Muscle layer of duodenum (tissue), 2 donors: ENCODE results near the gene PAGE5.

ENCODE experiments used
- H3K27ac ChIP-seq: one replicate; pipeline ENCODE4 v1.7.0; 2013; ENCODE audit warnings: mild to moderate bottlenecking, low read length
- H3K27me3 ChIP-seq: one replicate; pipeline ENCODE4 v1.7.0; 2013; ENCODE audit warnings: low read depth, mild to moderate bottlenecking, control low read depth, low read length
- H3K36me3 ChIP-seq, 2 donors: one replicate each; pipeline ENCODE4 v1.7.0; 2013; ENCODE audit warnings: low read length in 2 of 2, control low read depth in 1 of 2, mild to moderate bottlenecking in 1 of 2; ENCODE audit not compliant: insufficient read depth in 2 of 2, control insufficient read depth in 1 of 2
- H3K4me1 ChIP-seq, 2 donors: one replicate each; pipeline ENCODE4 v1.7.0; 2013; ENCODE audit warnings: low read length in 2 of 2, mild to moderate bottlenecking in 2 of 2, control low read depth in 1 of 2, moderate library complexity in 1 of 2; ENCODE audit not compliant: insufficient read depth in 2 of 2, control insufficient read depth in 1 of 2
- H3K4me3 ChIP-seq, 2 donors: one replicate each; pipeline ENCODE4 v1.7.0; 2013; ENCODE audit warnings: low read length in 2 of 2, low read depth in 1 of 2, mild to moderate bottlenecking in 1 of 2
- H3K9me3 ChIP-seq, 2 donors: one replicate each; pipeline ENCODE4 v1.7.0; 2013; ENCODE audit warnings: low read length in 2 of 2, control low read depth in 1 of 2, mild to moderate bottlenecking in 1 of 2; ENCODE audit not compliant: control insufficient read depth in 1 of 2
- donor health status: healthy.

PAGE5 gene, protein sequence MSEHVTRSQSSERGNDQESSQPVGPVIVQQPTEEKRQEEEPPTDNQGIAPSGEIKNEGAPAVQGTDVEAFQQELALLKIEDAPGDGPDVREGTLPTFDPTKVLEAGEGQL

DNA sequence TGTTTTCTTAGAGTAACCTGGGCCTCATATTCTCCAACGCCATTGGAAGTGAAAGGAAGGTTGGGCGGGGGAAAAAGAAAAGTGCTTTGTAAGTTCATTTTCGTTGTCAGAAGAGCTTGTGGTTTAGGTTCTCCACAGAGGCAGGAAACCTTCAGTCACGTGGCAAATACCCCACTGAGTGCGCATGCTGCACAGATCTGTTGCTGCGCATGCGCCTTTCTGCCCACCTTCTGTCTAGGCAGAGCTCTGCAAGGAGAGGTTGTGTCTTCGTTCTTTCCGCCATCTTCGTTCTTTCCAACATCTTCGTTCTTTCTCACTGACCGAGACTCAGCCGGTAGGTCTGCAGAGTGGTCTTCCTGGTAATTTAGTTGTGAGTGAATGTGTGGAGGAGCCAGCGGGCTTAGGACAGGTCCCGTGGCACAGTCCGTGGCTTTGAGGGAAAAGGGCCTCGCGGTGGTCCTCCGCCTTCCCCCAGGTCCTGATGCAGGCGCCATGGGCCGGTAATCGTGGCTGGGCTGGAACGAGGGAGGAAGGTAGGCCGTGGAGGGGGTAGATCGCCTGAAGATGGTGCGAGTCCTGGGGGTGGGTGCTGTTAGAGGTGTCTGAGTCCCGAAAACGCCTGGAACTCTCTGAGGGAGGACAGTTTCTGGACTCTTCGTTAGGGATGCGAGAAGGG, at the start of gene PAGE5:
PAGE5 (plus strand) TSS at position 228 of the 676 bp plus-strand sequence. CDS start 1,037 bp downstream, outside the sequence.
- H3K4me1 ChIP-seq, result no peaks in the 10 kb centered on the region
- no peaks in the 10 kb centered on the region for H3K36me3 ChIP-seq
- H3K4me3 ChIP-seq, result no peak within 1 kb of the TSS
- no peaks in the 10 kb centered on the region for H3K27me3 ChIP-seq
- no peaks in the 10 kb centered on the region for H3K9me3 ChIP-seq
- H3K27ac ChIP-seq, result no peak within 1 kb of the TSS

DNA sequence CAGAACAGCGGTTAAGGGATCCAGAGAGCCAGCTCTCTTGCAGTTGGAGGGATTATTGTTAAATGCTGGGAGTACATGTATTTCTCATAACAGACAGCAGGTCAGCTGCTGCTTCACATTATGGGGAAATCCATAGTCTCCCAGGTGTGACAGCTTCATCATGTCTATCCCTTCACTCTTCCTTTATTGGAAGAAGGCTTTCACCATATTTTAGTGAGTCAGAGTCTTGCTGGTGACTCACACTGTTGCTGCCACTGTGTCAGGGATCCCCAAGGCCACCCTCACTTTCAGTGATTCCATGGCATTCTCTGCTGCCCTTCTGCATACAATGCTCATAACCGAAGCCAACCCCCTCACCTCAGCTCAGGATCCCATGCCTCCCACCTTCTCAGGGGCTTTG, 32.9 kb upstream of the PAGE5 start:
- H3K4me3 ChIP-seq, result no peak overlapping the region
- no peaks in the 10 kb centered on the region for H3K36me3 ChIP-seq
- no peaks in the 10 kb centered on the region for H3K27me3 ChIP-seq
- no peak overlapping the region for H3K27ac ChIP-seq
- H3K9me3 ChIP-seq, result no peaks in the 10 kb centered on the region
- H3K4me1 ChIP-seq, result no peaks in the 10 kb centered on the region

- no peaks in the 10 kb centered on the region for H3K4me1 ChIP-seq
- no peak overlapping the region for H3K4me3 ChIP-seq
- H3K9me3 ChIP-seq, result no peaks in the 10 kb centered on the region
- no peak overlapping the region for H3K27ac ChIP-seq
- H3K27me3 ChIP-seq, result no peaks in the 10 kb centered on the region
- H3K36me3 ChIP-seq, result no peaks in the 10 kb centered on the region
Measured at GRCh38 chrX:55196688-55197087, 23.5 kb upstream of the PAGE5 start.

- no peaks in the 10 kb centered on the region for H3K36me3 ChIP-seq
- H3K9me3 ChIP-seq, result no peaks in the 10 kb centered on the region
- no peak overlapping the region for H3K27ac ChIP-seq
- no peaks in the 10 kb centered on the region for H3K27me3 ChIP-seq
- H3K4me3 ChIP-seq, result no peak overlapping the region
- no peaks in the 10 kb centered on the region for H3K4me1 ChIP-seq
Measured at GRCh38 chrX:55201930-55202579, 18.1 kb upstream of the PAGE5 start.

GRCh38 chrX:55206162-55206941, 13.8 kb upstream of the PAGE5 start:
- Histone ChIP-seq H3K27me3 (no peaks in the 10 kb centered on the region), H3K9me3 (no peaks in the 10 kb centered on the region), H3K36me3 (no peaks in the 10 kb centered on the region), H3K4me1 (no peaks in the 10 kb centered on the region), H3K27ac (no peak overlapping the region), H3K4me3 (no peak overlapping the region)

DNA sequence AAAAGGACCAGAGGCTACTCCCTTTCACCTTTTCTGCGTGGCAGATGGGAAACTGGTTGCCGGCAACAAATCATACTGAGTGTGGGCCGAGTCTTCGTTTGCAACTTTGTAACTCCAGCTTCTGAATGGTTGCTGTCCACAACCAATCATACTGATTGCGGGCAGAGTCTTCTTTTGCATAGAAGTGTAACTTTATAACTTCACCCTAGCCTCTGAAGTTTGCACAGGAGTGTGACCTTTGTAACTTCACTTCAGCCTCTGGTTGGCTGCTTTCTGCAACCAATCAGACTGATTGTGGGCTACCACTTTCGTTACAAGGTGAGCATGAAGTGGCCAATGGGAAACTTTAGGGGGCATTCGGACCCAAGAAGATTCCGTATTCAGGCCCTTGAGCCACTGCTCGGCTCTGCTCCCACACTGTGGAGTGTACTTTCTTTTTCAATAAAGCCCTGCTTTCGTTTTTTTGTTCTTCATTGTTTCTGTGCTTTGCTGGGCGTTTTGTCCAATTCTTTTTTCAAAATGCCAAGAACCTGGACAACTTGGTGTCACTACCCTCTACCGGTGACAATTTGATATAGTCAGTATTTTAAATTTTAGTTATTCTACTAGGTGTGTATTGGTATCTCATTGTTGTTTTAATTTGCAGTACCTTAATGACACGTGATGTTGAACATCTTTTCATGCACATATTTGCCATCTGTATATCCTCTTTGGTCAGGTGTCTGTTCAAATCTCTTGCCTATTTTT, 9.0 kb upstream of the PAGE5 start:
- Histone ChIP-seq H3K36me3 (no peaks in the 10 kb centered on the region), H3K4me3 (no peak overlapping the region), H3K27me3 (no peaks in the 10 kb centered on the region), H3K4me1 (no peaks in the 10 kb centered on the region), H3K27ac (no peak overlapping the region), H3K9me3 (no peaks in the 10 kb centered on the region)

DNA sequence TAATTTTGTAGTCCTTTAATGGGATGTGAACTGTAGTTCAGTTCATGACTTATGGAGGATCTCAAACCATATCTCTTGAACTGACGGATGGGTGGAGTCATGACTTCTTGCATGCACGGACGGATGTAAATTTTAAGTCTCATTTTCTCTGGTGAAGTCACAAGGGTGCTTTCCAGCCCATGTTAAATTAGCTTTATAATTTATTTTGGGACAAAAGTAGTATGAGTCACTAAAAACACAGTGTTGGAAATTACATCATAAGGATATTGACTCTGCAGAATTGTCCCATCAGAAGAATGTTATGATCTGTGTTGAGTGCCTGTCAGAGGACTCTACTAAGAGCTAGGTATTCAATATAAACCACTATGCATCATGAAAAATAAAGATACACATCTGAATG, 6.8 kb upstream of the PAGE5 start:
- H3K9me3 ChIP-seq, result no peaks in the 10 kb centered on the region
- H3K36me3 ChIP-seq, result no peaks in the 10 kb centered on the region
- H3K27me3 ChIP-seq, result no peaks in the 10 kb centered on the region
- H3K4me3 ChIP-seq, result no peak overlapping the region
- no peak overlapping the region for H3K27ac ChIP-seq
- H3K4me1 ChIP-seq, result no peaks in the 10 kb centered on the region

DNA sequence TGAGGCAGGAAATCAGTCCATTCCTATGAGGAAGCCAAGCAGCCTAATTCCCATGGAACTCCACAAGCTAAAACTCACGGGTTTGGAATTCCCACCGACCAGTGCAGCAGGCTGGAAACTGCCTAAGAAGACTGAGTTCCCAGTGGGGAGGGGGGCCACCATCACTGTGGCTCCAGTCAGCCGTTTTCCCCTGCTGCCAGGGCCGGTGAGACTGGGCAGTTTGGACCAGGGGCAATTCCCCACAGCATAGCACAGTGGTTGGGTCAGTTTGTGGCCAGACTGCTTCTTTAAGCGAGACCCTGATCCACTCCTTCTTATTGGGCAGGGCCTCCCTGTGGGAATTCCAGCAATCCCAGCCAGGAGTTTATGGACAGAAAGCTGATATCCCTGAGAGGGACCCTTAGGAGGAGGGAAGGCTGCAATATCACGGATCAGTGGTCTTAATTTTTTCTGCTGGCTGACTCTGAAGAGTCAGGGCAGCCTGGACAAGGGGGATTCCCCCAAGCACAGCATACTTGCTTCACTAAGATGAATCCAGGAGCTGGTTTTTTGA, 20.7 kb downstream of the PAGE5 start:
- H3K27me3 ChIP-seq, result no peaks in the 10 kb centered on the region
- no peaks in the 10 kb centered on the region for H3K4me1 ChIP-seq
- no peaks in the 10 kb centered on the region for H3K9me3 ChIP-seq
- H3K4me3 ChIP-seq, result no peak overlapping the region
- no peaks in the 10 kb centered on the region for H3K36me3 ChIP-seq
- H3K27ac ChIP-seq, result no peak overlapping the region

- no peak overlapping the region for H3K4me3 ChIP-seq
- H3K27ac ChIP-seq, result no peak overlapping the region
- no peaks in the 10 kb centered on the region for H3K9me3 ChIP-seq
- no peaks in the 10 kb centered on the region for H3K4me1 ChIP-seq
- H3K27me3 ChIP-seq, result no peaks in the 10 kb centered on the region
- no peaks in the 10 kb centered on the region for H3K36me3 ChIP-seq
Measured at GRCh38 chrX:55253528-55253927, 33.4 kb downstream of the PAGE5 start.

DNA sequence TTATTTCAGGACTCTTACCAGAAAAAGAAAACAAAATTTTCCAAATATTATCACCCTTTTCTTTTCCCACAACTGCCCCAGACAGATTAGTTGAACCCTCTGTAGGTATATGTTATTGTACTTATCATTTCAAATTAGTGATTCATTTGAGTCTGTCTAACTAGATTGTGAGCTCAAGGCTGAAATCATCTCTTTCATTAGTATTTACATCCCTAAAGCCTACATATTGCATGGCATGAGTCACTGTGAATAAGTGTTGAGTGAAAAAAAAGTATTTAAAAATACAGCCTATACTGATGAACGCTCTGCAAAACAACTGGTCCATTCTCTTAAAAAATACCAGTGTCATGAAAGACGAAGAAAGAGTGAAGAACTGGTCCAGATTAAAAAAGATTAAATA, 40.7 kb downstream of the PAGE5 start:
- no peaks in the 10 kb centered on the region for H3K27me3 ChIP-seq
- no peak overlapping the region for H3K4me3 ChIP-seq
- H3K4me1 ChIP-seq, result no peaks in the 10 kb centered on the region
- H3K36me3 ChIP-seq, result no peaks in the 10 kb centered on the region
- H3K27ac ChIP-seq, result no peak overlapping the region
- H3K9me3 ChIP-seq, result no peaks in the 10 kb centered on the region

GRCh38 chrX:55264816-55265215, 44.7 kb downstream of the PAGE5 start, which contains the start of gene PAGE3:
Gene PAGE3, minus strand, starts transcription at chrX:55264916. Its CDS starts 1,013 bp downstream, at chrX:55263903.
- H3K9me3 ChIP-seq, result no peaks in the 10 kb centered on the region
- no peaks in the 10 kb centered on the region for H3K36me3 ChIP-seq
- H3K27me3 ChIP-seq, result no peaks in the 10 kb centered on the region
- no peaks in the 10 kb centered on the region for H3K4me1 ChIP-seq
- no peak within 1 kb of the TSS for H3K27ac ChIP-seq
- no peak within 1 kb of the TSS for H3K4me3 ChIP-seq
